ENCODE results near the gene DUSP10. TPM values are rescaled to one million over a fixed set of nuclear protein-coding genes. Genes with fewer than 3 reads are reported as not detected.
A peak's percentile ranks its signal among the peaks of the same experiment; 100 is the strongest.

Gene DUSP10
- total RNA-seq, 3 donors from 2014 or later: 1.9 to 27.2 (median 4.3) TPM

GRCh38 chr1:221756830-221757551, 15.1 kb upstream of the DUSP10 start:
- TF ChIP-seq CTCF (IDR thresholded peaks at IDR 0.05): no peak
- ATAC-seq (no peak), DNase-seq (no peak)
- no peaks in the 10 kb centered on the region for H3K4me1 ChIP-seq (ENCODE audit: low read depth)
- intact Hi-C loops (cut with DNase I, micrococcal nuclease): no loop called here
- H3K4me3 ChIP-seq: no peak overlapping the region
- H3K36me3 ChIP-seq (ENCODE audit: low read depth): no peaks in the 10 kb centered on the region
- H3K9me3 ChIP-seq: no peaks in the 10 kb centered on the region

GRCh38 chr1:221753828-221754188, 11.9 kb upstream of the DUSP10 start:
- Histone ChIP-seq H3K36me3 (ENCODE audit: low read depth) (no peaks in the 10 kb centered on the region), H3K9me3 (no peaks in the 10 kb centered on the region), H3K4me1 (ENCODE audit: low read depth) (no peaks in the 10 kb centered on the region), H3K4me3 (no peak overlapping the region)
- TF ChIP-seq CTCF (IDR thresholded peaks at IDR 0.05): no peak
- intact Hi-C loops (cut with DNase I, micrococcal nuclease): no loop called here
- DNase-seq (no peak), ATAC-seq (no peak)

DNA sequence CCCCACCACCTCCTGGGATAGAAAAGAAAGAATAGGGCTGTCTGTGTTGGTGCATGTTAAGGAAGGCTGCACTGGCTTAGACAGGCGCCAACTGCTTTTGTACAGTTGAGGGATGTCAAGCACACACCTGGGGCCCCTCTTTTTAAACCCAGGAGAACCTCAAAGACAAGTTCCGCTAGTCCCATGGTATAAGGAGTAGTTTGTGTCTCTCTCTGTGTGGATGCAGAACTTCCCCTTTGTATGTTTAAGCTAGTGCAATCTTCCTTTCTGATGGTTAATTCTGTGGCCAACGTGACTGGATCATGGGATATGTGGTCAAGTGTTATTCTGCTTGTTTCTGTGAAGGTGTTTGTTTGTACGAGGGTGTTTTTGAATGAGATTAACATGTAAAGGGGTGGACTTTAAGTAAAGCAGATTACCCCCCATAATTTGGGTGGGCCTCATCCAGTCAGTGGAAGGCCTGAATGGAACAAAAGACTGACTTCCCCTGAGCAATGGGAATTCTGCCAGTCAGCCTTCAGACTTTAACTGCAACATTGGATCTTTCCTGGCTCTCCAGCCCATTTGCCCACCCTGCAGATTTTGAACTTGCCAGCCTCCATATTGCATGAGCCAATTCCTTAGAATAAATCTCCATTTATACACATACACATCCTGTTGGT, 9.5 kb upstream of the DUSP10 start:
- intact Hi-C loops (cut with DNase I, micrococcal nuclease): no loop called here
- Histone ChIP-seq H3K4me1 (ENCODE audit: low read depth) (no peaks in the 10 kb centered on the region), H3K36me3 (ENCODE audit: low read depth) (no peaks in the 10 kb centered on the region), H3K9me3 (no peaks in the 10 kb centered on the region), H3K4me3 (no peak overlapping the region)
- no peak for TF ChIP-seq CTCF (IDR thresholded peaks at IDR 0.05)
- DNase-seq: peak in 1 of 3 donors; percentile 14
- ATAC-seq: no peak

DNA sequence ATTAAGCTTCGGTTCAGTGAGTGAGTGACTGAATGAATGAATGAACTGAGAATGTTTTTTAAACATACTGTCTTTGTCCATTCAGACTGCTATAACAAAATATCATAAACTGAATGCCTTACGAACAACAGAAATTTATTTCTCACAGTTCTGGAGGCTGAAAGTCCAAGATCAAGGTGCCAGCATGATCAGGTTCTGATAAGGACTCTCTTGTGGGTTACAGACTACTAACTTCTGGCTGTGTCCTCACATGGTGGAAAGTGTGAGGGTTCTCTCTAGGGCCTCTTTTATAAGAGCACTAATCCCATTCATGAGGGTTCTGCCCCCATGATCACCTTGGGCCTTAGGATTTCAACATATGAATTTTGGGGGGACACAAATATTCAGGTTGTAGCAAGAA, 7.1 kb upstream of the DUSP10 start:
- Histone ChIP-seq H3K9me3 (no peaks in the 10 kb centered on the region), H3K4me1 (ENCODE audit: low read depth) (no peaks in the 10 kb centered on the region), H3K4me3 (no peak overlapping the region), H3K36me3 (ENCODE audit: low read depth) (no peaks in the 10 kb centered on the region)
- TF ChIP-seq CTCF (IDR thresholded peaks at IDR 0.05): no peak
- ATAC-seq: no peak
- intact Hi-C loops (cut with DNase I, micrococcal nuclease): no loop called here
- DNase-seq: no peak

DNA sequence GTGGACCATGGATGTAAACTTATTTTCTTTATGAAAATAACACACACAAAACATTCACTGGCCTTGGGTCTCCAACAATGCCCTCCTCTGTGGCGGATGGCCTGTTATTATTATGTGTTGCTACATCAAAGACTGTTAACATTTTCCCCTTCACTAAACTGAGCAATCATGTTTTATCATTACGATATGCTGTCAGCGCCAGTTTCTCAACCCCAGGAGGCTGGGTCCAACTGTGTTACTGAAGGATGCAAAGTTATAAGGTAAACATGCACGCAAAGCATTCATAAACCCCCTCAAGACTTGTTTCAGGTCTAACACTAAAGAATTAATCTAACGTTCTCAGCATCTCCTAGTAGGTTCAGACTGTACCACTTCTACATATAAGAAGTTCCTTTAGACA, 6.0 kb upstream of the DUSP10 start:
- ATAC-seq: no peak
- intact Hi-C loops (cut with DNase I, micrococcal nuclease): no loop called here
- no peak for TF ChIP-seq CTCF (IDR thresholded peaks at IDR 0.05)
- no peak for DNase-seq
- Histone ChIP-seq H3K4me3 (no peak overlapping the region), H3K4me1 (ENCODE audit: low read depth) (peaks cover 6% of the 10 kb centered on the region), H3K36me3 (ENCODE audit: low read depth) (no peaks in the 10 kb centered on the region), H3K9me3 (no peaks in the 10 kb centered on the region)

Measured in mucosa of descending colon (tissue), 3 donors.